ENCODE results near the gene FBXL12. TPM values are rescaled to one million over a fixed set of nuclear protein-coding genes. Genes with fewer than 3 reads are reported as not detected.
"Not testable (repeated sequence)": the region's sequence is repeated elsewhere in the genome, so short reads cannot be mapped to it uniquely, and the experiment has no call there.

Gene FBXL12
- total and polyA plus RNA-seq, 2 of the 4 experiments (the other 2 are of a cell fraction) = 8.1 to 42.6 TPM

DNA sequence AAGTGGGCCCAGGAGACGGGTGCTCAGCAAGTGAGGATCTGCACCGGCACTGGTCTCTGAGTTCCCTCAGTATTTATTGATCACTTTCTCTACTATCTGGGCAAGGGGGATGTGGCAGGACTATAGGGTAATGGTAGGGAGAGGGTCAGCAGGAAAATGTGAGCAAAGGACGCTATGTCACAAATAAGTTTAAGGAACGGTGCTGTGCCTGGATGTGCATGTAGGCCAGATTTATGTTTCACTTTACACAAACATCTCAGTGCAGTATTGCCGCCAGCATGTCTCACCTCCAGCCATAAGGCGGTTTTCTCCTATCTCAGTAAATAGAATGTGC is 34.7 kb downstream of the FBXL12 start:
- dilution Hi-C loops (cut with HindIII; ENCODE audit: low sequenced_read_pairs, unreplicated experiment); H2AFZ ChIP-seq (replicated peaks; ENCODE audit: low read length, poor library complexity); H3K9me3 ChIP-seq (ENCODE audit: control insufficient read depth, insufficient read depth, low read length); H3K4me3 ChIP-seq (ENCODE audit: insufficient read depth, low read depth, low read length); H3K27me3 ChIP-seq (ENCODE audit: control insufficient read depth, insufficient read depth, low read length); H2BK5ac ChIP-seq (ENCODE audit: low read depth, low read length, poor library complexity, severe bottlenecking); in situ Hi-C loops (cut with MboI; ENCODE audit: low sequenced_read_pairs); H2AK9ac ChIP-seq (replicated peaks; ENCODE audit: low read depth, low read length, poor library complexity); H3K56ac ChIP-seq (ENCODE audit: extremely low read depth, insufficient read depth, low read length); BruUV-seq (replicated peaks); H2BK15ac ChIP-seq (ENCODE audit: low read depth, low read length); H3K9me1 ChIP-seq (ENCODE audit: insufficient read depth, low read length); H4K91ac ChIP-seq (ENCODE audit: insufficient read depth, low read depth, low read length); CTCF ChIA-PET; intact Hi-C loops (cut with micrococcal nuclease); H3K4me2 ChIP-seq (ENCODE audit: low read depth, low read length); H3K36me3 ChIP-seq (ENCODE audit: control insufficient read depth, insufficient read depth, low read length); H4K20me1 ChIP-seq (ENCODE audit: insufficient read depth, low read length); H3K18ac ChIP-seq (ENCODE audit: low read depth, low read length); DNase-seq; H2AK5ac ChIP-seq (ENCODE audit: low read depth, low read length); ATAC-seq (ENCODE audit: low read depth); H2BK120ac ChIP-seq (ENCODE audit: low read depth, low read length); POLR2A ChIA-PET (ENCODE audit: unreplicated experiment); H3K4me1 ChIP-seq (ENCODE audit: control insufficient read depth, insufficient read depth, low read length); H3K4ac ChIP-seq (ENCODE audit: low read depth, low read length); H2BK20ac ChIP-seq (ENCODE audit: low read depth, low read length): not testable (repeated sequence)
- 0 out of 2 replicates have a peak overlapping the region, but pooled peaks have one; percentile 51 for H3K23ac ChIP-seq (ENCODE audit: low read depth, low read length)
- H4K8ac ChIP-seq (ENCODE audit: low read depth in 2 of 2, low read length in 2 of 2) = peak overlapping the region; percentile 84 to 93; a peak in 3 of 4 replicates
- H3K79me1 ChIP-seq (ENCODE audit: low read depth in 1 of 2, low read length in 2 of 2) = peaks cover 12 to 25% of the 10 kb centered on the region in 2 experiments
- peak overlapping the region; percentile 52; the same call in 1 of the 2 replicates for H4K5ac ChIP-seq (ENCODE audit: low read depth, low read length)
- 0 out of 2 replicates have a peak overlapping the region, but pooled peaks have one; percentile 2 for H3K27ac ChIP-seq (ENCODE audit: insufficient read depth, low read length)
- no CpG with 5 or more reads among the region's 6 CpGs for WGBS, 2 experiments (ENCODE audit: extremely low coverage in 2 of 2, insufficient read length in 1 of 2)
- H3K14ac ChIP-seq (replicated peaks; ENCODE audit: low read depth, low read length) = 0 out of 2 replicates have a peak overlapping the region, but pooled peaks have one; percentile 45
- H3K9ac ChIP-seq (ENCODE audit: low read depth, low read length) = peak overlapping the region; percentile 4; the same call in 1 of the 2 replicates
